Cardiac fibroblast (primary cell): Measurements from ENCODE around the gene CDK8.

ENCODE experiments used
- DNase-seq, 2 donors: peaks; one replicate each; pipeline versions ENCODE4 v3.0.0 to v3.0.0-alpha.2; 2010; ENCODE audit warnings: low read depth in 2 of 2
- H3K4me3 ChIP-seq, 2 donors: replicated peaks in 1 of 2; 1 replicate in 1 of 2; 2 replicates in 1 of 2; pipeline ENCODE4 v1.5.1; 2011; ENCODE audit warnings: low read depth in 2 of 2, low read length in 2 of 2, mild to moderate bottlenecking in 2 of 2, moderate library complexity in 1 of 2
- CTCF ChIP-seq: IDR thresholded peaks from one replicate; pipeline ENCODE4 v1.5.1; 2011; ENCODE audit warnings: low read depth, mild to moderate bottlenecking, low read length, inconsistent platforms

CDK8 gene

DNA sequence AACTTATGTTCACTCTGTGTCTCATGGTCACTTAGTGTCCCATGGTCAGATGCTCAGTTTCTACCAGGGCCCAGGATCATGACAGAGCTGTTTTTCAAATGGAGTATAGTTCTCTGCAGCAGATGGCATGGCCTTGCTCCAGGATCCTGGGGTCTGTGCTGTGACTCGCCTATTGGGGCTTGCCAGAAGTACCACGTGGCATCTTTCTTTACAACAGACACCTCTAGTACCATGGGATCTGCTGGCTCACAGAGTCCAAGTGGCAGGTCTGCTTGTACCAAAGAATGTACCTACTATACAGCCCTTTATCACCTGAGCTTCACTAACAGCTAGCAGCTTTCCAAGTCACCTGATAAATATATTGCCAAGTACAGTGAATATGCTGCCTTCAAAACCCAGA, 25.8 kb upstream of the CDK8 start:
- no peak for TF ChIP-seq CTCF
- no peak overlapping the region for H3K4me3 ChIP-seq
- no peak for DNase-seq

DNA sequence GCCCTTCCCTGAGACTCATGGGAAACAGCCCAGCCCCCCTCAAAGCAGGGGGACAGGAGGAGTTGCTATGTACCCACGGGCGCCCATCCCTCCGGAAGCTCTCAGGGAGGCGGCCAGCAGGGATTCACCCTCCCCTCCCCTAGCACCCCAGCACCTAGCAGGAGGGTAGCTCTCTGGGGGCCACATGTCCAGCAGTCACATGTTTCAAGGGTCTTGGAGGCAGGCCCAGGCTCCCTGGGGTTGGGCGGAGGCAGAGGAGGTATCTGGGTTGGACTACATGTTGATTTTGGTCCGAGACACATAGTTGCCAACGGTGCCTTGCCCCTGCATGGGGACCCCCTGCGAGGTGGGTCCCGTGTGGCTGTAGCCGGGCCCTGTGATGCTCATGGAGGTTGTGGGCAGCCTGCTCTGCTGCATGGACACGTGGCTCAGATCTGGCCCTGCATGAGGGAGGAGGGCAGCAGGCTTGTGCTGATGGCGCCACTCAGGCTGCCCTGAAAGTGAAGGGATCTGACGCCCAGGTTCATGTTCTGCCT, 24.8 kb upstream of the CDK8 start:
- DNase-seq, result no peak
- TF ChIP-seq CTCF, result no peak
- no peak overlapping the region for H3K4me3 ChIP-seq

GRCh38 chr13:26230703-26231102, 23.2 kb upstream of the CDK8 start:
- no peak for DNase-seq
- H3K4me3 ChIP-seq, result no peak overlapping the region
- no peak for TF ChIP-seq CTCF

GRCh38 chr13:26236296-26236695, 17.6 kb upstream of the CDK8 start:
- DNase-seq, result peak in 1 of 2 donors; percentile 19
- no peak for TF ChIP-seq CTCF
- H3K4me3 ChIP-seq, result no peak overlapping the region

GRCh38 chr13:26246154-26246553, 7.8 kb upstream of the CDK8 start:
- no peak for DNase-seq
- no peak overlapping the region for H3K4me3 ChIP-seq
- no peak for TF ChIP-seq CTCF

DNA sequence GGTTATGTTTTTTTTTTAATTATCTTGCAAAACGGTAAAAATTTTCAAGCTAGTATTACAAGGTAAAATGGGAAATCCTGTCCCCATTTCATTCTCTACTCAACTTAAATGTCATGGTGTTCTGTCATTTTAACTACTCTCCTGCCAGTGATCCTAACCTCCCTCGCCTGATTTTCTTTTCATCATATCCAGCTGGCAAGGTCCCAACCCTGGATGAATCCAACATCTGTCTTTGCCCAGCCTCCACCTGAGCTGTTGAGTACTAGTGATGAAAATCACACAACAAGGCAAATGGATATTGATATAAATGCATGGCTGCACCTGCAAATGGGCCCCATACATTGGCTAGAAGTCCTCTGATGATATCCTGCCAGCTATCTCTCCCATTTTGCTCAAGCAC, 6.9 kb upstream of the CDK8 start:
- H3K4me3 ChIP-seq, result no peak overlapping the region
- DNase-seq, result no peak
- TF ChIP-seq CTCF, result no peak

DNA sequence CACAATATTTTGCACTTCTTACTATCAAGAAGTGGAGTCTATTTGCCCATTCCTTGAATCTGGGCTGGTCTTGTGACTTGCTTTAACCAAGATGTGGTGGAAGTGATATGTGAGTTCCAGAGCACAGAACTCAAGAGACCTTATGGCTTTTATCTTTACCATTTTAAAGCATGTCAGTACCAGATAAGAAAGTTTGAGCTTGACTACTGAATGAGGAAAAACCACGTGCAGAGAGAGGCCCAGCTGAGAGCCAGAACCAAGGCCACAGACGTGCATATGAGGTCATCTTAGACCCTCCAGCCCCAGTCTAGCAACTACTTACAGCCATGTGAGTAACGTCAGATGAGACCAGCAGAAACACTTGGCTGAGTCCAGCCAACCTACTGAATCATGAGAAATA, 6.3 kb upstream of the CDK8 start:
- peak in 1 of 2 donors; percentile 13 for DNase-seq
- TF ChIP-seq CTCF, result no peak
- no peak overlapping the region for H3K4me3 ChIP-seq
